KMS-11 (cell line): Measurements from ENCODE around the gene COX19.

Experiments used
- H2AFZ ChIP-seq: fragments of 200-600 bp; sonication (generic); 2 replicates; pipeline ENCODE4 v1.6.1; 2016; ENCODE audit warnings: antibody characterized with exemption, mixed run types, low read depth
- H3K27ac ChIP-seq: fragments of 200-600 bp; sonication (generic); 2 replicates; pipeline ENCODE4 v1.6.1; 2016; ENCODE audit warnings: mild to moderate bottlenecking, mixed run types
- H3K27me3 ChIP-seq: fragments of 200-600 bp; sonication (generic); 2 replicates; pipeline ENCODE4 v1.6.1; 2017; ENCODE audit warnings: mild to moderate bottlenecking, low read depth, mixed run types, moderate library complexity; ENCODE audit not compliant: insufficient read depth
- H3K36me3 ChIP-seq: fragments of 200-600 bp; sonication (generic); 2 replicates; pipeline ENCODE4 v1.6.1; 2017; ENCODE audit warnings: mild to moderate bottlenecking, mixed run types; ENCODE audit not compliant: insufficient read depth
- H3K4me1 ChIP-seq: fragments of 200-600 bp; sonication (generic); 2 replicates; pipeline ENCODE4 v1.6.1; 2016; ENCODE audit warnings: mild to moderate bottlenecking, low read depth, mixed run types; ENCODE audit not compliant: poor library complexity, severe bottlenecking
- H3K4me2 ChIP-seq: fragments of 200-600 bp; sonication (generic); 2 replicates; pipeline ENCODE4 v1.7.0; 2016; ENCODE audit warnings: mild to moderate bottlenecking, mixed run types
- H3K4me3 ChIP-seq: fragments of 200-600 bp; sonication (generic); IDR thresholded peaks from 2 replicates; pipeline ENCODE4 v1.6.1; 2017; ENCODE audit warnings: low read depth, low read length, mixed read lengths; ENCODE audit not compliant: insufficient read depth
- H3K79me2 ChIP-seq: fragments of 200-600 bp; sonication (generic); 2 replicates; pipeline ENCODE4 v1.6.1; 2016; ENCODE audit warnings: low read depth, mixed run types; ENCODE audit not compliant: insufficient read depth
- H3K9ac ChIP-seq: fragments of 200-600 bp; sonication (generic); 2 replicates; pipeline ENCODE4 v1.6.1; 2016; ENCODE audit warnings: mild to moderate bottlenecking, mixed run types
- H4K20me1 ChIP-seq: fragments of 200-600 bp; sonication (generic); 2 replicates; pipeline ENCODE4 v1.6.1; 2016; ENCODE audit warnings: mild to moderate bottlenecking, mixed run types; ENCODE audit not compliant: insufficient read depth
- TF ChIP-seq, protein P1 (sequence below): fragments of 200-600 bp; sonication (generic); conservative IDR thresholded peaks from 2 replicates; pipeline ENCODE4 v1.6.1; 2017; ENCODE audit warnings: low read depth, mild to moderate bottlenecking, antibody characterized with exemption, low read length, moderate library complexity, mixed read lengths

Gene COX19

DNA sequence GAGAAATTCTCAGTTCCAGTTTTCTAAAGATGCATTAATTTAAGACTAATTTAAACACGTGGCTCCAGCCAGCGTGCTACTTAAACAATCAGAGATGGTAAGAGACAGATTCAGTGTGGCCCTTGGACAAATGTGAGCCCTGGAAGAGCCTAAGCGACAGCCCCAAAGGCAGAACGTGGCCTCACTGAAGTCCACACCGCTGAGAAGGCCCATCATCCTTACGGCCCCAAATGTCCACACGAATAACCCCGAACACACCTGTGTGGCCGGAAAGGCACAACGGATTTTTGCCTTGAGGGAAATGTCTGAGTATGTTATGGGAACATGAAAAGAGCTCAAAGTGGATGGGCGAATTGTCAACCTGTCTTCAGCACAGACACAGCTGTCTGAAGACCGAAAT, 3.2 kb downstream of the COX19 start:
- H3K36me3 ChIP-seq, result peaks cover 6% of the 10 kb centered on the region; the same call in 1 of the 2 replicates
- H4K20me1 ChIP-seq, result 0 out of 2 replicates have a peak, but pooled peaks cover 7% of the 10 kb centered on the region
- TF ChIP-seq, protein P1, sequence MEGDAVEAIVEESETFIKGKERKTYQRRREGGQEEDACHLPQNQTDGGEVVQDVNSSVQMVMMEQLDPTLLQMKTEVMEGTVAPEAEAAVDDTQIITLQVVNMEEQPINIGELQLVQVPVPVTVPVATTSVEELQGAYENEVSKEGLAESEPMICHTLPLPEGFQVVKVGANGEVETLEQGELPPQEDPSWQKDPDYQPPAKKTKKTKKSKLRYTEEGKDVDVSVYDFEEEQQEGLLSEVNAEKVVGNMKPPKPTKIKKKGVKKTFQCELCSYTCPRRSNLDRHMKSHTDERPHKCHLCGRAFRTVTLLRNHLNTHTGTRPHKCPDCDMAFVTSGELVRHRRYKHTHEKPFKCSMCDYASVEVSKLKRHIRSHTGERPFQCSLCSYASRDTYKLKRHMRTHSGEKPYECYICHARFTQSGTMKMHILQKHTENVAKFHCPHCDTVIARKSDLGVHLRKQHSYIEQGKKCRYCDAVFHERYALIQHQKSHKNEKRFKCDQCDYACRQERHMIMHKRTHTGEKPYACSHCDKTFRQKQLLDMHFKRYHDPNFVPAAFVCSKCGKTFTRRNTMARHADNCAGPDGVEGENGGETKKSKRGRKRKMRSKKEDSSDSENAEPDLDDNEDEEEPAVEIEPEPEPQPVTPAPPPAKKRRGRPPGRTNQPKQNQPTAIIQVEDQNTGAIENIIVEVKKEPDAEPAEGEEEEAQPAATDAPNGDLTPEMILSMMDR, result no peak
- H3K27ac ChIP-seq, result peak overlapping the region; percentile 18; the same call in 1 of the 2 replicates
- H3K4me3 ChIP-seq, result no peak overlapping the region
- H3K4me1 ChIP-seq, result peaks cover 38% of the 10 kb centered on the region
- peaks cover 52% of the 10 kb centered on the region for H3K79me2 ChIP-seq
- no peaks in the 10 kb centered on the region for H3K27me3 ChIP-seq
- H2AFZ ChIP-seq, result no peak overlapping the region
- H3K9ac ChIP-seq, result no peak overlapping the region
- peak overlapping the region; percentile 63 for H3K4me2 ChIP-seq

DNA sequence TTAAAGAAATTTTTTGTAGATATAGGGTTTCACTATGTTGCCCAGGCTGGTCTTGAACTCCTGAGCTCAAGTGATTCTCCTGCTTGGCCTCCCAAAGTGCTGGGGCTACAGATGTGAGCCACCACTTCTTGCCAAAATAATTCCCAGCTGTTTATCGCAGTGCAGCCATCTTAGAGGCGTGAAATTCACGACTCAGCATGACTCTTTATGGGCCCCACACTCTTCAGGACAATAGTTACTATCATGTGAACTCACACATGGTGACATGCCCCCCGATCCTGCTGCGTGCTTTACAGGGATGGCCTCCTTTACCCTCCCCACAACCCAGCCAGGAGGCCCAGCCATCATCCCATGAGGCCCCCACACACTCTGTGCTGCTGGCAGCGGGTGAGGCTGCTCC, 4.6 kb downstream of the COX19 start:
- peaks cover 6% of the 10 kb centered on the region; the same call in 1 of the 2 replicates for H3K36me3 ChIP-seq
- no peak overlapping the region for H3K4me2 ChIP-seq
- H3K27me3 ChIP-seq, result no peaks in the 10 kb centered on the region
- H3K27ac ChIP-seq, result no peak overlapping the region
- no peak overlapping the region for H3K9ac ChIP-seq
- no peak overlapping the region for H3K4me3 ChIP-seq
- 0 out of 2 replicates have a peak, but pooled peaks cover 7% of the 10 kb centered on the region for H4K20me1 ChIP-seq
- peaks cover 52% of the 10 kb centered on the region for H3K79me2 ChIP-seq
- TF ChIP-seq, protein P1, result no peak
- H2AFZ ChIP-seq, result no peak overlapping the region
- peaks cover 40% of the 10 kb centered on the region for H3K4me1 ChIP-seq

DNA sequence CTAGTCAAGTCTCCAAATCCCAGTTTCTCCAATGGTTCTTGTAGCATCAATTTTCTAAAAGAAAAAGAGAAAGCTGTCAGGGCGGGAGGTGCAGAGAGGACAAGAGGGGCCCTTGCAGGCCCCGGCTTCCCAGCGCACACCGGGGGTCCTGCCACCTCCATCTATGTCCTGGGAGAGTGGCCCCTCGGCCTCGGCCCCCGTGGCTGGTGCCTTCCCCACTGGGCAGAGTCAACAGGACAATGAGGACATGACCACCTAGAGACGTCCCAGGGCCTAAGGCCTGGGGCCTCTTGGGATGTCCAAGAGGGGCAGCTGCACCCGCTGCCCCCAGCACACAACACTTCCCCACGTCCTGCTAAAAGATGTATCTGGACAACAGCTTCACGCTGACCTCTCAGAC, 5.9 kb downstream of the COX19 start:
- no peak overlapping the region for H3K9ac ChIP-seq
- H2AFZ ChIP-seq, result no peak overlapping the region
- no peaks in the 10 kb centered on the region for H3K27me3 ChIP-seq
- peaks cover 6% of the 10 kb centered on the region; the same call in 1 of the 2 replicates for H3K36me3 ChIP-seq
- no peak overlapping the region for H3K4me2 ChIP-seq
- TF ChIP-seq, protein P1, result no peak
- no peak overlapping the region for H3K27ac ChIP-seq
- peaks cover 43% of the 10 kb centered on the region for H3K79me2 ChIP-seq
- peaks cover 38% of the 10 kb centered on the region for H3K4me1 ChIP-seq
- H4K20me1 ChIP-seq, result 0 out of 2 replicates have a peak, but pooled peaks cover 7% of the 10 kb centered on the region
- no peak overlapping the region for H3K4me3 ChIP-seq

DNA sequence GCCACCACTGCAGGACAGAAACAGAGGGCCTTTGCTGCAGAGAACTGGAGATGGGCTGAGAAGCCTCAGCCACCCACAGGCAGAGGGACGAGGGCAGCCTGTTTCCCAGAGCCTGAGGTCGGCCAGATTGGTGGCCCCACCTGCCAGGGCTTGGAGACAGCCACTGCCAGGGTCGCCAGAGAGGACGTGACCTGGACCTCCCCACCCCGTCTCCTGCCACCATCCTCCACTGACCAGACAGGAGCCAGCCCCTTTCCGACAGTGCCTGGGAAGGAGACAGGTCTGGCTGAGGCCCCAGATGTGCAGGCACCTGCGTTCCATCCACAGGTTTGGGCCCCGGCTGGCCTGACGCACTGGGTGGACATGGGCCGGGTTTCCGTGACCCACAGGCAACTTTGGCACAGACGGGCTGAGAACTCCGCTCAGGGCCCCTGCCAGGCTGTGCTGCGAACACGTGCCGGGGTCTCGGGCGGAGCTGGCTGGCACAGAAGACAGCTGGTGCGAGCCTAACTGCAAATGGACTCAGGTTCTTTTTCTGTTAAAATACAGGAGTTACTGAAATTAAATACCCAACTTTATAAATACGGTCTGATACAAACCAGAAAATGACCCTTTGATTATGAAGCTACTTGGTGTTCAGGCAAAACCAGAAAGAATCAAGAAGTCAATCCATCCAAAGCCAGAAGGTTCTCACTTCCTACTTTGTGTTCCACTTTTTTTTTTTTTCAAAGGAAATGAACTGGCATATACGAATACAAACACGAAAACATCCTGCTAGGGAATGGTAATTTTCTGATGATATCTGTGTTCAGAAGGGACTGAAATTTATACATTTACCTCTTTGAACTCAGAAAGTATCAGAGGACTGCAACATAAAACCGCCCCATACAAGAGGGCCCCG, 6.9 kb downstream of the COX19 start:
- Histone ChIP-seq H3K4me1 (peaks cover 31% of the 10 kb centered on the region), H4K20me1 (0 out of 2 replicates have a peak, but pooled peaks cover 5% of the 10 kb centered on the region)
- TF ChIP-seq, protein P1, result no peak

More for the DNA sequence above, 6.9 kb downstream of the COX19 start:
- H3K9ac ChIP-seq, result no peak overlapping the region
- no peaks in the 10 kb centered on the region for H3K27me3 ChIP-seq
- H3K4me2 ChIP-seq, result no peak overlapping the region
- H3K4me3 ChIP-seq, result no peak overlapping the region
- H3K27ac ChIP-seq, result no peak overlapping the region
- H3K79me2 ChIP-seq, result peaks cover 33% of the 10 kb centered on the region
- no peak overlapping the region for H2AFZ ChIP-seq
- H3K36me3 ChIP-seq, result peaks cover 6% of the 10 kb centered on the region; the same call in 1 of the 2 replicates
